Body of pancreas (tissue), 4 donors: ENCODE measurements around the gene CPEB4. TPM values are rescaled to one million over a fixed set of nuclear protein-coding genes. Genes with fewer than 3 reads are reported as not detected.

Experiments
- ATAC-seq: fragments of 150-250 bp; one replicate; pipeline ENCODE4 v1.9.1; 2016
- DNase-seq, 4 donors: peaks; one replicate each; pipeline ENCODE4 v3.0.0-alpha.2; 2019
- H3K27ac ChIP-seq, 4 donors: fragments of 200-600 bp; sonication (generic); 1 replicate in 3 of 4; 2 replicates in 1 of 4; pipeline versions ENCODE4 v1.5.1 to v1.6.1; 2016 to 2019; ENCODE audit warnings: mild to moderate bottlenecking in 1 of 4, mixed read lengths in 1 of 4, moderate library complexity in 1 of 4
- H3K27me3 ChIP-seq, 2 donors: fragments of 200-600 bp; sonication (generic); one replicate each; pipeline ENCODE4 v1.6.0; 2016; ENCODE audit warnings: mild to moderate bottlenecking in 1 of 2
- H3K36me3 ChIP-seq, 2 donors: fragments of 200-600 bp; sonication (generic); replicated peaks in 1 of 2; 2 replicates each; pipeline ENCODE4 v1.5.1; 2016; ENCODE audit warnings: low read depth in 2 of 2; ENCODE audit not compliant: insufficient read depth in 1 of 2
- H3K4me1 ChIP-seq: fragments of 200-600 bp; sonication (generic); one replicate; pipeline ENCODE4 v1.6.0; 2016
- H3K4me3 ChIP-seq, 2 donors: fragments of 200-600 bp; sonication (generic); 1 replicate in 1 of 2; 2 replicates in 1 of 2; pipeline ENCODE4 v1.5.1; 2016 to 2019
- H3K9me3 ChIP-seq, 3 donors: fragments of 200-600 bp; sonication (generic); 1 replicate in 2 of 3; 2 replicates in 1 of 3; pipeline ENCODE4 v1.5.1; 2016
- POLR2A ChIP-seq, 3 donors: fragments of 450-650 bp; IDR thresholded peaks; one replicate each; pipeline ENCODE4 v1.6.1; 2016; ENCODE audit warnings: antibody characterized with exemption in 3 of 3, mild to moderate bottlenecking in 2 of 3
- WGBS, 2 donors: methylation state at CpG; one replicate each; pipeline ENCODE4 v1.1.5; 2017; 5-methylcytosine and 5-hydroxymethylcytosine counted together
- intact Hi-C: fragments of 100-400 bp; cut with DNase I; formaldehyde crosslinking; loops from one replicate; pipeline ENCODE4 v1.15.1; 2023
- total RNA-seq, 2 donors: library from RNA; depleted of rRNA; stranded (reverse); fragments of >200 nt; gene quantifications; one replicate each; pipeline ENCODE4 v1.1.0, GENCODE V29; 2016
- TF ChIP-seq, protein P1 (sequence below), 7 experiments: fragments of 450-650 bp in 4 of 7; fragments of 200-600 bp in 3 of 7; sonication (generic) in 3 of 7; IDR thresholded peaks; one replicate each; pipeline ENCODE4 v1.5.1; 2016 to 2019; ENCODE audit warnings: antibody characterized with exemption in 7 of 7

CPEB4 gene
- total RNA-seq, 2 donors from 2014 or later = 35.3 to 35.6 TPM

DNA sequence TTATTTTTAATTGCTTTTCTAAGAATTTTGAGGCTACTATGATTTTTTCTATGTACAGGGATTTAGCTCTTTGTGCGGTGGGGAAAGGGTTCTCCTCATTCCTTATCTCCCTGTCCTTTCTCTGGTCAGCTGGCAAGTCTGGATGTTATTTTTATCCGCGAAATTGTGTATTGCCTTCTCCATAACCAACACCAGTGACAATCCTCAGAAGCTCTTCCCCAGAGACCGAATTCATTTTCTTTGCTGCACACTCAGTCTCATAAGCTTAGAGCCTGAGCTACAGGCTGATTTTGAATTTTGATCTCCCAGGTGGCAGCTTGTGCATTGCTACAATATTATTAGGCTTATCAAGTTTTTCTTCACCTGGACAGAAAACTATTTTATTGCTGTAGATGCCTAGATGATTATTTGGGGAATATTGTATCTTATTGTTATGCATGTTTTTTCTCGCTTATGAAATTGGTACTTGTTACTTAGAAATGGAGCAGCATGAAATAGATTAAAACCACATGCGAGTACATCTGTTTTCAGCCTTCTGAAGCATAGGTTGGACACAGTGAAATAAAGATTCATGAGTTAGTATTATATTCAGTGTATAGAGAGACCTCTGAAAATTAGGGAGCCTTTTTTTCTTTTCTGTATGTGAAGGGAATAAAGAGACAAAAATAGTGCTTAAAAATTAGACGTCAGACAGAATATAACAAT, 27.3 kb downstream of the CPEB4 start:
- Histone ChIP-seq H3K27me3 (no peaks in the 10 kb centered on the region), H3K27ac (no peak overlapping the region)
- intact Hi-C loops = no loop called here

DNA sequence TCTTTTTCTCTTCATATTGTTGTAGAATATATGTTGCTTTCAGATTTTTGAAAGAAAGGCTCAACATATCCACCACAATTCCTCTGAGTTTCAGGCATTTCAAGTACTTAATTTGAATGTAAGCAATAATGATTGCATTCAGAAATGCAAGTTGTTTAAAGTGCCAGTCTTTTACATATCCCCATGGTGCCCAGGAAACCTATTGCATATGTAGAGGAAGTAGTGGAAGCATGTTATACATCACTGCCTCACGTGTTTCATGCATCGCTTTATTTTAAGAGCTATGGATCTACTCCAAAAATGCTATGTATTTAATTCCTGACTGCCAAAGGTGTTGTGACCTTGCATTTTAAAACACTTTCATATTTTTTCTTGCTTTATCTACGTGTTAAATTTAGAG, 28.1 kb downstream of the CPEB4 start:
- Histone ChIP-seq H3K36me3 (no peaks in the 10 kb centered on the region), H3K27me3 (no peaks in the 10 kb centered on the region), H3K4me3 (no peak overlapping the region), H3K9me3 (no peaks in the 10 kb centered on the region), H3K4me1 (peaks cover 54% of the 10 kb centered on the region), H3K27ac (no peak overlapping the region)
- ATAC-seq = no peak
- WGBS, 2 donors = 45 to 58% methylated on average over 3 of the region's 3 CpGs
- intact Hi-C loops = no loop called here
- no peak for DNase-seq
- TF ChIP-seq, protein P1, sequence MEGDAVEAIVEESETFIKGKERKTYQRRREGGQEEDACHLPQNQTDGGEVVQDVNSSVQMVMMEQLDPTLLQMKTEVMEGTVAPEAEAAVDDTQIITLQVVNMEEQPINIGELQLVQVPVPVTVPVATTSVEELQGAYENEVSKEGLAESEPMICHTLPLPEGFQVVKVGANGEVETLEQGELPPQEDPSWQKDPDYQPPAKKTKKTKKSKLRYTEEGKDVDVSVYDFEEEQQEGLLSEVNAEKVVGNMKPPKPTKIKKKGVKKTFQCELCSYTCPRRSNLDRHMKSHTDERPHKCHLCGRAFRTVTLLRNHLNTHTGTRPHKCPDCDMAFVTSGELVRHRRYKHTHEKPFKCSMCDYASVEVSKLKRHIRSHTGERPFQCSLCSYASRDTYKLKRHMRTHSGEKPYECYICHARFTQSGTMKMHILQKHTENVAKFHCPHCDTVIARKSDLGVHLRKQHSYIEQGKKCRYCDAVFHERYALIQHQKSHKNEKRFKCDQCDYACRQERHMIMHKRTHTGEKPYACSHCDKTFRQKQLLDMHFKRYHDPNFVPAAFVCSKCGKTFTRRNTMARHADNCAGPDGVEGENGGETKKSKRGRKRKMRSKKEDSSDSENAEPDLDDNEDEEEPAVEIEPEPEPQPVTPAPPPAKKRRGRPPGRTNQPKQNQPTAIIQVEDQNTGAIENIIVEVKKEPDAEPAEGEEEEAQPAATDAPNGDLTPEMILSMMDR (IDR thresholded peaks at IDR 0.05) = no peak
- TF ChIP-seq POLR2A (IDR thresholded peaks at IDR 0.05) = no peak

More for the DNA sequence above, 27.3 kb downstream of the CPEB4 start:
- Histone ChIP-seq H3K4me3 (no peak overlapping the region), H3K4me1 (peaks cover 47% of the 10 kb centered on the region), H3K36me3 (peaks cover 0 to 4% of the 10 kb centered on the region in 2 donors), H3K9me3 (no peaks in the 10 kb centered on the region)
- WGBS, 2 donors = 53 to 64% methylated on average over 7 of the region's 7 CpGs
- no peak for DNase-seq
- TF ChIP-seq, protein P1 (IDR thresholded peaks at IDR 0.05) = no peak
- TF ChIP-seq POLR2A (IDR thresholded peaks at IDR 0.05) = no peak
- ATAC-seq = no peak

DNA sequence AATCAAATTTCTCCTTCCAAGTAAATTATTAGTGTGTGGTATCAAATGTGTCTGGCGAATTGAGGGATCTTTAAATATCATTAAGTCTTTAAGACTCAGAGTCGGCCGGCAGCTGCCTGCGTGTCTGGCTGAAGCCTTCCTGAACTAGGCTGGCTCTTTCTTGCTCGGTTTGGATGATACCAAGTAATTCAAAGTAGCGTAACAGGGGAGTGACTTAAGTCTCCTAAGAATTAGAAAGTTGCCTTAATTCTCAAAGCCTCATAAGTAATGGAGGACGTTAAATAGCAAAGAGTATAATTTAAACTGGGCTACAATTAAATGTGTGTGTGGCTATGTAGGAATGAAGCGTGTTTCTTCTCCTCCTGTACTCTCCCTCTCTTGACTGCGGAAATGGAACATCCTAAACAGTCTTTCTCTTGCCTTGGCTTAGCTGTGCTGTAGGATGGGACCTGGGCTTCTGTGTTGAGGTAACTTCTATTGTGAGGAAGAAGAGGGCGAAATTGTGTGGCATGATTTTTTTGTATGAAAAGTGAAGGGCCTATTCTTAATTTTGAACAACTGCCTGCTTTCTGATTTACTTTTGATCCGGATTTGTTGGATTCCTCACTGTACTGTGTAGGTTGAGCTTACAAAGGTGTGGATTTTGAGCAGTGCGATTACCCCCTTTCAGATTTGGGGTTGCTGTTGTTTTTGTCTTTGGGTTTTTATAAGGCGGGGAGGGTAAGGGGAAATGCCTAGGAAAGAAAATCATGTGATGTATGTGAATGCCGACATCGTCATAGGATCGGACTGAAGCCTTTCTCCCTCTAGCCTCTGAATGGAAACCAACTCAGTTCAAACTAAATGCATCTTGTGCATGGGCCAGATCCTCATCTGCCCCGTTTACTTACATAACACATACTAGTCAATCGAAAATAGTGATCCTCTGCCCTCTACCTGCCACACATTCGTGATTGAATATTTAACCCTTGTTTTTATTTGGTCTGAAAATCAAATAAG, 29.9 kb downstream of the CPEB4 start:
- H3K4me1 ChIP-seq = peaks cover 70% of the 10 kb centered on the region
- 21 to 31% methylated on average over 19 of the region's 19 CpGs for WGBS, 2 donors
- no peak overlapping the region for H3K4me3 ChIP-seq
- H3K9me3 ChIP-seq = no peaks in the 10 kb centered on the region
- H3K27ac ChIP-seq = peak overlapping the region; percentile 46 to 70 (median 58)
- H3K27me3 ChIP-seq = no peaks in the 10 kb centered on the region
- TF ChIP-seq, protein P1 (IDR thresholded peaks at IDR 0.05) = no peak
- TF ChIP-seq POLR2A (IDR thresholded peaks at IDR 0.05) = peak in 2 of 3 donors; percentile 49 to 51
- H3K36me3 ChIP-seq = no peaks in the 10 kb centered on the region
- ATAC-seq (peak; percentile 78), DNase-seq (peak; percentile 39 to 71 (median 44))
- intact Hi-C loops = no loop called here

DNA sequence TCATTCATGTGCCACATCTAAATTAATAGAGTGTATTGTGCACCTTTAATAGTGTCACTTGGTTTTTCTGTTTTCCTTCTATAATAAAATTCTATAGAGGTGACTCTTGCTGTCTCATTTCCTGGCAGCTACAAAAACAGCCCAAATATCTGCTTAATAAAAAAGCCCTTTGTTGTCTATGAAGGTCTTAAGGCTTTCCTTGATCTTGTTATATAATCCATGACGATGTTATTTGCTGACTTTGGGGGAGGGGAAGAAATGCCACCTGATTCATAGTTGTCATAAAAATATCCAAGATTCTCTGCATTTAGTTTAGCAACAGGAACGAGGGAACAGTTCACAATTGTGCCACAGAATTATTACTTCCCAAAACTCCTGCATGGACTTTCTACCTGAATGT, 31.3 kb downstream of the CPEB4 start:
- TF ChIP-seq POLR2A (IDR thresholded peaks at IDR 0.05) = no peak
- TF ChIP-seq, protein P1 (IDR thresholded peaks at IDR 0.05) = no peak
- intact Hi-C loops = no loop called here
- Histone ChIP-seq H3K4me1 (peaks cover 70% of the 10 kb centered on the region), H3K9me3 (no peaks in the 10 kb centered on the region), H3K27me3 (no peaks in the 10 kb centered on the region), H3K27ac (peak overlapping the region in 3 of 4 donors; percentile 29 to 70 (median 58)), H3K36me3 (no peaks in the 10 kb centered on the region), H3K4me3 (no peak overlapping the region)
- ATAC-seq (peak; percentile 43), DNase-seq (no peak)
- WGBS, 2 donors = 6 to 8% methylated on average over 2 of the region's 2 CpGs
